Fibroblast of lung (primary cell): ENCODE data around the gene CDKN3. TPM values are rescaled to one million over a fixed set of nuclear protein-coding genes. Genes with fewer than 3 reads are reported as not detected.
A peak's percentile ranks its signal among the peaks of the same experiment; 100 is the strongest.
"Not testable (repeated sequence)": the region's sequence is repeated elsewhere in the genome, so short reads cannot be mapped to it uniquely, and the experiment has no call there.

Experiments
- DNase-seq, 2 donors: peaks; one replicate each; pipeline versions ENCODE4 v3.0.0 to v3.0.0-alpha.2; 2010; ENCODE audit warnings: low read depth in 2 of 2
- H2AFZ ChIP-seq: 2 replicates; pipeline ENCODE4 v1.5.1; 2012; ENCODE audit warnings: low read length, control low read depth, inconsistent platforms
- H3K27ac ChIP-seq: 2 replicates; pipeline ENCODE4 v1.5.1; 2011; ENCODE audit warnings: low read length, control low read depth; ENCODE audit not compliant: insufficient read depth
- H3K27me3 ChIP-seq: 2 replicates; pipeline ENCODE4 v1.5.1; 2011; ENCODE audit warnings: mild to moderate bottlenecking, low read length; ENCODE audit not compliant: control insufficient read depth, insufficient read depth
- H3K36me3 ChIP-seq: 2 replicates; pipeline ENCODE4 v1.5.1; 2011; ENCODE audit warnings: low read length; ENCODE audit not compliant: control insufficient read depth, insufficient read depth
- H3K4me1 ChIP-seq: 2 replicates; pipeline ENCODE4 v1.5.1; 2011; ENCODE audit warnings: low read length; ENCODE audit not compliant: control insufficient read depth, insufficient read depth; ENCODE audit errors: extremely low read depth
- H3K4me2 ChIP-seq: 2 replicates; pipeline ENCODE4 v1.5.1; 2011; ENCODE audit warnings: low read length, control low read depth; ENCODE audit not compliant: insufficient read depth; ENCODE audit errors: extremely low read depth
- H3K4me3 ChIP-seq, 4 experiments: fragments of 200-600 bp in 1 of 4; sonication (generic) in 1 of 4; replicated peaks in 1 of 4; 2 replicates each; pipeline ENCODE4 v1.5.1; 2011 to 2016; ENCODE audit warnings: low read length in 4 of 4, low read depth in 3 of 4, mild to moderate bottlenecking in 3 of 4, control low read depth in 2 of 4, inconsistent platforms in 1 of 4, mixed read lengths in 1 of 4; ENCODE audit not compliant: insufficient read depth in 1 of 4; ENCODE audit errors: control extremely low read depth in 1 of 4
- H3K79me2 ChIP-seq: 2 replicates; pipeline ENCODE4 v1.5.1; 2012; ENCODE audit warnings: mild to moderate bottlenecking, low read length, inconsistent platforms; ENCODE audit not compliant: control insufficient read depth, insufficient read depth
- H3K9ac ChIP-seq: 2 replicates; pipeline ENCODE4 v1.5.1; 2011; ENCODE audit warnings: mild to moderate bottlenecking, low read length, control low read depth; ENCODE audit not compliant: insufficient read depth
- H3K9me3 ChIP-seq: 2 replicates; pipeline ENCODE4 v1.5.1; 2012; ENCODE audit warnings: low read depth, low read length; ENCODE audit not compliant: control insufficient read depth, insufficient read depth
- H4K20me1 ChIP-seq: 2 replicates; pipeline ENCODE4 v1.5.1; 2011; ENCODE audit warnings: low read length; ENCODE audit not compliant: control insufficient read depth, insufficient read depth; ENCODE audit errors: extremely low read depth
- EZH2 ChIP-seq: IDR thresholded peaks from 2 replicates; pipeline ENCODE4 v1.5.1; 2012; ENCODE audit warnings: low read length, control low read depth, mild to moderate bottlenecking; ENCODE audit errors: missing control alignments
- polyA plus RNA-seq, 2 donors: library from polyadenylated mRNA; depleted of rRNA in 1 of 2; stranded (reverse) in 1 of 2; unstranded in 1 of 2; fragments of >200 nt; gene quantifications; 2 replicates each; pipeline ENCODE4 v1.2.1, GENCODE V29; 2011 to 2012; ENCODE audit warnings: missing spikeins in 1 of 2
- total RNA-seq: library from RNA; depleted of rRNA; stranded (reverse); fragments of >200 nt; gene quantifications from 2 replicates; pipeline ENCODE4 v1.2.1, GENCODE V29; 2014
- TF ChIP-seq, protein P1 (sequence below), 2 donors: IDR thresholded peaks in 1 of 2; conservative IDR thresholded peaks in 1 of 2; 1 replicate in 1 of 2; 2 replicates in 1 of 2; pipeline ENCODE4 v1.5.1; 2011 to 2012; ENCODE audit warnings: low read length in 2 of 2, control low read depth in 1 of 2, inconsistent platforms in 1 of 2, low read depth in 1 of 2, mild to moderate bottlenecking in 1 of 2

The CDKN3 gene
- total and polyA plus RNA-seq, 2 donors (not counting 1 experiment from before 2014, with no cell fraction given), result 27.0 to 51.5 TPM

- no peaks in the 10 kb centered on the region for H3K36me3 ChIP-seq
- peaks cover 5% of the 10 kb centered on the region for H3K4me1 ChIP-seq
- H3K4me3 ChIP-seq, result no peak overlapping the region
- no peak overlapping the region for H3K4me2 ChIP-seq
- H3K9me3 ChIP-seq, result no peaks in the 10 kb centered on the region
- no peak overlapping the region for H2AFZ ChIP-seq
- no peaks in the 10 kb centered on the region for H3K79me2 ChIP-seq
- H4K20me1 ChIP-seq, result no peaks in the 10 kb centered on the region
- TF ChIP-seq EZH2, result no peak
- TF ChIP-seq, protein P1, sequence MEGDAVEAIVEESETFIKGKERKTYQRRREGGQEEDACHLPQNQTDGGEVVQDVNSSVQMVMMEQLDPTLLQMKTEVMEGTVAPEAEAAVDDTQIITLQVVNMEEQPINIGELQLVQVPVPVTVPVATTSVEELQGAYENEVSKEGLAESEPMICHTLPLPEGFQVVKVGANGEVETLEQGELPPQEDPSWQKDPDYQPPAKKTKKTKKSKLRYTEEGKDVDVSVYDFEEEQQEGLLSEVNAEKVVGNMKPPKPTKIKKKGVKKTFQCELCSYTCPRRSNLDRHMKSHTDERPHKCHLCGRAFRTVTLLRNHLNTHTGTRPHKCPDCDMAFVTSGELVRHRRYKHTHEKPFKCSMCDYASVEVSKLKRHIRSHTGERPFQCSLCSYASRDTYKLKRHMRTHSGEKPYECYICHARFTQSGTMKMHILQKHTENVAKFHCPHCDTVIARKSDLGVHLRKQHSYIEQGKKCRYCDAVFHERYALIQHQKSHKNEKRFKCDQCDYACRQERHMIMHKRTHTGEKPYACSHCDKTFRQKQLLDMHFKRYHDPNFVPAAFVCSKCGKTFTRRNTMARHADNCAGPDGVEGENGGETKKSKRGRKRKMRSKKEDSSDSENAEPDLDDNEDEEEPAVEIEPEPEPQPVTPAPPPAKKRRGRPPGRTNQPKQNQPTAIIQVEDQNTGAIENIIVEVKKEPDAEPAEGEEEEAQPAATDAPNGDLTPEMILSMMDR (conservative IDR thresholded peaks at IDR 0.05 in 1 of 2, IDR thresholded peaks at IDR 0.05 in 1 of 2; ENCODE audit: low read depth in 1 of 2, low read length in 2 of 2), result no peak
- H3K9ac ChIP-seq, result no peak overlapping the region
- no peak for DNase-seq
- no peaks in the 10 kb centered on the region for H3K27me3 ChIP-seq
- H3K27ac ChIP-seq, result no peak overlapping the region
Measured at GRCh38 chr14:54453252-54453651, 56.4 kb downstream of the CDKN3 start.

DNA sequence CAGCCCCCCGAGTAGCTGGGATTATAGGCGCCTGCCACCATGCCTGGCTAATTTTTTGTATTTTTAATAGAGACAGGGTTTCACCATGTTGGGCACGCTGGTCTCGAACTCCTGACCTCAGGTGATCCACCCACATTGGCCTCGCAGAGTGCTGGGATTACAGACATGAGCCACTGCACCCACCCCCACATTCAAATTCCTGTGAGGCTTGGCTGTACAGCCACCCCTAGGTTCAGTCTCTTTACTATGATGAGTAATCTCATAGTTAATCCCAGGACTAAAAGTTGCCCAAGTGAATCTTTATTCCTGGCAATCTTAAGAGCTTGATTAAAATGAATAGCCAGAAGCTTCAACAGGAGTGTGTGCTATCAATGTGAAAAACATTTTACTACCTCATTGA, 57.2 kb downstream of the CDKN3 start:
- not testable (repeated sequence) for H4K20me1 ChIP-seq, H3K27ac ChIP-seq, H2AFZ ChIP-seq, H3K9ac ChIP-seq, H3K9me3 ChIP-seq, H3K27me3 ChIP-seq, H3K4me2 ChIP-seq, H3K79me2 ChIP-seq, H3K4me3 ChIP-seq, H3K36me3 ChIP-seq, H3K4me1 ChIP-seq
- DNase-seq, result peak in 1 of 2 donors; percentile 50

GRCh38 chr14:54455363-54455762, 58.6 kb downstream of the CDKN3 start:
- no peaks in the 10 kb centered on the region for H3K36me3 ChIP-seq
- H2AFZ ChIP-seq, result no peak overlapping the region
- H3K4me1 ChIP-seq, result peaks cover 5% of the 10 kb centered on the region
- no peaks in the 10 kb centered on the region for H3K9me3 ChIP-seq
- H3K4me3 ChIP-seq, result no peak overlapping the region
- no peak overlapping the region for H3K9ac ChIP-seq
- no peak for TF ChIP-seq EZH2
- TF ChIP-seq, protein P1 (conservative IDR thresholded peaks at IDR 0.05 in 1 of 2, IDR thresholded peaks at IDR 0.05 in 1 of 2; ENCODE audit: low read depth in 1 of 2, low read length in 2 of 2), result no peak
- no peaks in the 10 kb centered on the region for H3K27me3 ChIP-seq
- H3K27ac ChIP-seq, result no peak overlapping the region
- no peaks in the 10 kb centered on the region for H4K20me1 ChIP-seq
- H3K79me2 ChIP-seq, result no peaks in the 10 kb centered on the region
- no peak for DNase-seq
- H3K4me2 ChIP-seq, result no peak overlapping the region

DNA sequence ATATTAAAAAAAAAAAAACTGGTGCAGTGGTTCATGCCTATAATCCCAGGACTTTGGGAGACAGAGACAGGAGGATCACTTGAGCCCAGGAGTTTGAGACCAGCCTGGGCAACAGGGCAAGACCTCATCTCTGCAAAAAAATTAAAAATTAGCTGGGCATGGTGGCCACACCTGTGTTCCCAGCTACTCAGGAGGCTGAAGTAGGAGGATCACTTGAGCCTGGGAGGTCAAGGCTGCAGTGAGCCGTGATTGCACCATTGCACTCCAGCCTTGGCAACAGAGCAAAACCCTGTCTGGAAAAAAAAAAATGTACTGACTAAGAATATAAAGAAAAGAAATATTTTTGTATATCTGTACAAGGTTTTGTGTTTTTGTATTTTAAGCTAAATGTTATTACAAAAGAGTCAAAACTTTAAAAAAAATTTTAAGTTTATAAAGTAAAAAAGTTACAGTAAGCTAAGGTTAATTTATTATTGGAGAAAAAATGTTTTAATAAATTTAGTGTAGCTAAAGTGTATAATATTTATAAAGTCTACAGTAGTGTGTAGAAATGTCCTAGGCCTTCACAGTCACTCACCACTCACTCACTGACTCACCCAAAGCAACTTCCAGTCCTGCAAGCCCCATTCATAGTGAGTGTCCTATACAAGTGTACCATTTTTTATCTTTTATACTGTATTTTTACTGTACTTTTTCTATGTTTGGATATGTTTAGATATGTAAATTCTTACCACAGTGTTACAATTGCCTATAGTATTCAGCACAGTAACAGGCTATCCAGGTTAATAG, 60.2 kb downstream of the CDKN3 start:
- H3K36me3 ChIP-seq, H2AFZ ChIP-seq, H3K79me2 ChIP-seq, DNase-seq, H3K4me3 ChIP-seq, H4K20me1 ChIP-seq, H3K4me1 ChIP-seq, H3K4me2 ChIP-seq, H3K27ac ChIP-seq, H3K27me3 ChIP-seq, H3K9me3 ChIP-seq, H3K9ac ChIP-seq: not testable (repeated sequence)
